SH-SY5Y (cell line): ENCODE measurements around the gene GMPR2.

Experiments
- GATA2 ChIP-seq: IDR thresholded peaks from 2 replicates; pipeline ENCODE4 v1.6.1; 2011; ENCODE audit warnings: mild to moderate bottlenecking, low read depth, low read length
- GATA3 ChIP-seq: IDR thresholded peaks from 2 replicates; pipeline ENCODE4 v1.6.1; 2011; ENCODE audit warnings: low read depth, mild to moderate bottlenecking, low read length, moderate library complexity

DNA sequence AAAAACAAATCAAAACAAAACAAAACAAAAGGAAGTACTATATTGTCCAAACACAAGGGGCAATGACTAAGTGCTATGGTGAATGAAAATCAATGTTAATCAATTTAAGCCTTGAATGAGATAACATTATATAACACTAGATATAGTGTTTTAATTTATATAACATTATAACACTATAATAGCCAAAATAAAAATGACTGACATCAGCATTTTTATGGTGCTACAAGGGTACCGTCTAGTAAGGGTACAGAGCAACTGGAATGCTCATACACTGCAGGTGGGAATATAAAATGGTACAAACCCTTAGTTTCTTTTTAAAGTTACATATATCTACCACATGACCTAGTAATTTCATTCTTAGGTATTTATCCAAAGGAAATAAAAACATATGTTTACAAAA lies 6.3 kb upstream of the GMPR2 start:
- TF ChIP-seq GATA2 (no peak), GATA3 (no peak)
